COR-L47 (cell line): ENCODE data around the gene PRH2.

ENCODE experiments used
- DNase-seq: peaks from one replicate; lab custom pipeline; 2025; lab: John Stamatoyannopoulos, UW

Gene PRH2

GRCh38 chr12:10928746-10929286, at the start of gene PRH2:
PRH2 (plus strand) TSS chr12:10929236; CDS start chr12:10929274, 38 bp downstream.
- no peak for DNase-seq

GRCh38 chr12:10884086-10884725, 44.8 kb upstream of the PRH2 start, which contains the start of gene PRH1:
PRH1 (minus strand) TSS chr12:10884255; CDS start chr12:10884217, 38 bp downstream.
- DNase-seq = no peak

- DNase-seq = no peak
These were observed 39.8 kb upstream of the PRH2 start for GRCh38 chr12:10889226-10889625.

- DNase-seq = no peak
These were observed 37.1 kb upstream of the PRH2 start for GRCh38 chr12:10891937-10892336.

- DNase-seq = no peak
These were observed 32.2 kb upstream of the PRH2 start for GRCh38 chr12:10896854-10897253.

GRCh38 chr12:10900530-10900929, 28.5 kb upstream of the PRH2 start:
- no peak for DNase-seq

GRCh38 chr12:10900972-10901371, 28.1 kb upstream of the PRH2 start:
- DNase-seq = no peak

GRCh38 chr12:10901427-10901826, 27.6 kb upstream of the PRH2 start:
- no peak for DNase-seq

GRCh38 chr12:10904686-10905085, 24.4 kb upstream of the PRH2 start:
- DNase-seq = no peak

- no peak for DNase-seq
These were observed 19.6 kb upstream of the PRH2 start, which contains the start of gene TAS2R13 for GRCh38 chr12:10909462-10909861. TAS2R13 (minus strand) TSS chr12:10909562; CDS start chr12:10909298, 264 bp downstream.

- no peak for DNase-seq
These were observed 18.7 kb upstream of the PRH2 start for GRCh38 chr12:10910380-10910779.

GRCh38 chr12:10919809-10920208, 9.2 kb upstream of the PRH2 start:
- DNase-seq = no peak

- no peak for DNase-seq
These were observed 2.8 kb upstream of the PRH2 start for GRCh38 chr12:10926269-10926668.

- no peak for DNase-seq
These were observed 7.5 kb downstream of the PRH2 start for GRCh38 chr12:10936506-10936905.

- no peak for DNase-seq
These were observed 10.1 kb downstream of the PRH2 start, which contains the start of gene TAS2R14 for GRCh38 chr12:10939163-10939562. TAS2R14 (minus strand) TSS chr12:10939263; CDS start chr12:10939207, 56 bp downstream.

- DNase-seq = no peak
These were observed 11.4 kb downstream of the PRH2 start for GRCh38 chr12:10940389-10940788.

- no peak for DNase-seq
These were observed 12.3 kb downstream of the PRH2 start for GRCh38 chr12:10941369-10941768.

GRCh38 chr12:10941916-10942607, 13.0 kb downstream of the PRH2 start:
- no peak for DNase-seq

- DNase-seq = no peak
These were observed 14.1 kb downstream of the PRH2 start for GRCh38 chr12:10943167-10943566.

GRCh38 chr12:10952645-10953044, 23.6 kb downstream of the PRH2 start:
- no peak for DNase-seq

- no peak for DNase-seq
These were observed 27.0 kb downstream of the PRH2 start for GRCh38 chr12:10956085-10956484.

GRCh38 chr12:10957741-10958140, 28.7 kb downstream of the PRH2 start:
- no peak for DNase-seq

- no peak for DNase-seq
These were observed 30.8 kb downstream of the PRH2 start for GRCh38 chr12:10959804-10960203.
